ENCODE measurements around the gene CERS6. TPM values are rescaled to one million over a fixed set of nuclear protein-coding genes. Genes with fewer than 3 reads are reported as not detected.

Gene CERS6
- total RNA-seq, 4 donors from 2014 or later, result 45.0 to 61.2 (median 56.4) TPM

GRCh38 chr2:168429988-168430387 is 26.1 kb upstream of the CERS6 start:
- no peak for ATAC-seq
- WGBS, 2 donors (ENCODE audit: low coverage in 1 of 2), result 95% methylated on average over 4 of the region's 6 CpGs; no CpG with 5 or more reads in 1 of the 2 donors
- no peaks in the 10 kb centered on the region for H3K36me3 ChIP-seq
- no peak overlapping the region for H3K27ac ChIP-seq
- no peak for TF ChIP-seq POLR2A (IDR thresholded peaks at IDR 0.05)
- TF ChIP-seq CTCF (IDR thresholded peaks at IDR 0.05), result no peak
- TF ChIP-seq EP300 (IDR thresholded peaks at IDR 0.05), result no peak
- TF ChIP-seq POLR2AphosphoS5 (IDR thresholded peaks at IDR 0.05), result no peak
- no peaks in the 10 kb centered on the region for H3K4me1 ChIP-seq
- no peaks in the 10 kb centered on the region for H3K27me3 ChIP-seq
- H3K4me3 ChIP-seq, result no peak overlapping the region
- H3K9me3 ChIP-seq, result no peaks in the 10 kb centered on the region

- H3K27ac ChIP-seq, result no peak overlapping the region
- H3K27me3 ChIP-seq, result no peaks in the 10 kb centered on the region
- no peaks in the 10 kb centered on the region for H3K36me3 ChIP-seq
- H3K4me1 ChIP-seq, result no peaks in the 10 kb centered on the region
- H3K9me3 ChIP-seq, result no peaks in the 10 kb centered on the region
- ATAC-seq, result no peak
- no peak overlapping the region for H3K4me3 ChIP-seq
- TF ChIP-seq POLR2A (IDR thresholded peaks at IDR 0.05), result no peak
- 49 to 58% methylated on average over 3 of the region's 3 CpGs for WGBS, 2 donors (ENCODE audit: low coverage in 1 of 2)
These were observed 25.6 kb upstream of the CERS6 start for GRCh38 chr2:168430431-168430830.

GRCh38 chr2:168431301-168432024 is 24.6 kb upstream of the CERS6 start:
- ATAC-seq, result no peak

GRCh38 chr2:168432100-168432499 is 24.0 kb upstream of the CERS6 start:
- Histone ChIP-seq H3K4me3 (no peak overlapping the region), H3K27ac (no peak overlapping the region), H3K27me3 (no peaks in the 10 kb centered on the region), H3K9me3 (no peaks in the 10 kb centered on the region), H3K36me3 (no peaks in the 10 kb centered on the region), H3K4me1 (no peaks in the 10 kb centered on the region)
- no peak for ATAC-seq
- TF ChIP-seq CTCF (IDR thresholded peaks at IDR 0.05) (no peak), EP300 (IDR thresholded peaks at IDR 0.05) (no peak), POLR2A (IDR thresholded peaks at IDR 0.05) (no peak), POLR2AphosphoS5 (IDR thresholded peaks at IDR 0.05) (no peak)
- WGBS, 2 donors (ENCODE audit: low coverage in 1 of 2), result 90 to 98% methylated on average over 3 of the region's 3 CpGs

More at GRCh38 chr2:168431301-168432024, 24.6 kb upstream of the CERS6 start:
- Histone ChIP-seq H3K36me3 (no peaks in the 10 kb centered on the region), H3K27ac (no peak overlapping the region), H3K4me3 (no peak overlapping the region), H3K9me3 (no peaks in the 10 kb centered on the region), H3K27me3 (no peaks in the 10 kb centered on the region), H3K4me1 (no peaks in the 10 kb centered on the region)
- no peak for TF ChIP-seq EP300 (IDR thresholded peaks at IDR 0.05)
- no peak for TF ChIP-seq POLR2A (IDR thresholded peaks at IDR 0.05)
- no peak for TF ChIP-seq CTCF (IDR thresholded peaks at IDR 0.05)
- TF ChIP-seq POLR2AphosphoS5 (IDR thresholded peaks at IDR 0.05), result no peak
- WGBS, 2 donors (ENCODE audit: low coverage in 1 of 2), result 85 to 91% methylated on average over 1 of the region's 1 CpG

GRCh38 chr2:168432565-168433186 is 23.4 kb upstream of the CERS6 start:
- no peaks in the 10 kb centered on the region for H3K36me3 ChIP-seq
- H3K4me3 ChIP-seq, result no peak overlapping the region
- H3K4me1 ChIP-seq, result no peaks in the 10 kb centered on the region
- no peak for ATAC-seq
- TF ChIP-seq CTCF (IDR thresholded peaks at IDR 0.05), result no peak
- no peak for TF ChIP-seq EP300 (IDR thresholded peaks at IDR 0.05)
- TF ChIP-seq POLR2AphosphoS5 (IDR thresholded peaks at IDR 0.05), result no peak
- TF ChIP-seq POLR2A (IDR thresholded peaks at IDR 0.05), result no peak
- no peak overlapping the region for H3K27ac ChIP-seq
- 61% methylated on average over 3 of the region's 3 CpGs for WGBS, 2 donors (ENCODE audit: low coverage in 1 of 2)
- H3K9me3 ChIP-seq, result no peaks in the 10 kb centered on the region
- no peaks in the 10 kb centered on the region for H3K27me3 ChIP-seq
